ENCODE results near the gene PPIP5K1.

The PPIP5K1 gene

DNA sequence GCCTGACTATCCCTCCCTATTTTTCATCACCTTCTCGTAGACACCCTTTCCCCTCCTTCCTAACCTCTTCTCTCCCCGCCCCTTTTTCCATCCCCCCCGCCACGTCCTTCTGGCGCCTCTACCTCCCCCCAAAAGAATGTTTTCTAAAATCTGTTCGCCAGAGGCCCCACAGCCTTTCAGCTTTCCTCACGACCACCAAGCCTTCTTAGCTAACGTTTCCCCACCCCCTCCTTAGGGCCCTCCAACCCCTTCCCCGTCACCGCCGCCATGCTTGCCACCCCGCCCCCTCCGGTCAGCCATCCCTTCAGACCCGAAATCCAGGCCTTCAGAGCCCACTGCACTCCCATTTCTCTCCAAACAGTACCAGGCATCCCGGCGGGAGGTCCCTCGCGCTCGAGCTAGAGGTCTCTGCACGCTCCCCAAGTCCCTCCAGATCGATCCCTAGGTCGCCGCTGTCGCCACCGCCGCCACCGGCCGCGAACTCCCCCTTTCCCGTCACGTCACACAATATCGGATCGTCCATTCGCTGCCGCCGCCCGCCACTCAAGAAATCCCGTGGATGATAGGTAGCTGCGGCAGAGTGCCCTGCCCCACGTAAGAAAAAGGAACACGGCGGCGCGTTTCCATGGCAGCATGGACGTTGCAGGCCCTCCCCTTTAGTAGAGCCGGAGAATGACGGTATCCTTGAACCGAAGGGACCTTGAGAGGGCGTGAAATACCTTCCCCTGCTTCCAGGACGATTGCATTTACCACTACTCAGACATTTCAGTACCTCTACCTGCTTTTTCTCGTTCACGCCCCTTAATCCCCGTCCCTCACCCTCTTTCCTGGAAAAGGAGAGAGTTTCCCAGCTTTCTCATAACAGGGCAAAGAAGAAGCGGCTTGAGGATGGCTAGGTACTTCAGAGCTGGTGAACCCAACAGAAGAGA, 97.1 kb downstream of the PPIP5K1 start, which contains the start of gene TP53BP1:
Gene TP53BP1, minus strand, starts transcription at position 484 of the 929 bp plus-strand sequence. Its CDS starts 113 bp downstream, at position 371.
- DNase-seq (ENCODE audit: extremely low read depth, low read depth) = peak; percentile 80
- no peak for TF ChIP-seq CTCF (IDR thresholded peaks at IDR 0.05; ENCODE audit: low read depth, low read length)

- no peak for DNase-seq (ENCODE audit: extremely low read depth, low read depth)
- TF ChIP-seq CTCF (IDR thresholded peaks at IDR 0.05; ENCODE audit: low read depth, low read length) = no peak
Observed at GRCh38 chr15:43492266-43492665, 97.7 kb downstream of the PPIP5K1 start.

DNA sequence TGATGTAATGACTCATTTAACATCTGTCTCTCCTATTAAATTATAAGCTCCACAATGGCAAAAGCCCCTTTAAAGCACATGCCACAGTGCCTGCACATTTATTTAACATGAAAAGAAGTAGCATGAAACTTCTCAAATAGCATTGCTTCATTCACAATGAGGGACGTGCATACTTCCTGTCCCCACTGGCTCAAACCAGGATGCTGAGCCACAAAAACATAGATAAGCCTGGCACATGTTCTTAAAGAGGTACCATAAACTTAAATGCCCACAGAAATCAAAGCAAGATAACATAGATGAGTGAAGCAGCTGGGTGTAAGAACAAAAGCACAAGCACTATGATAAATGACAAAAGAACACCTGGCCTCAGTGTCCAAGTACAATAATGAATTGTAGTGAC, 100.8 kb downstream of the PPIP5K1 start:
- no peak for DNase-seq (ENCODE audit: extremely low read depth, low read depth)
- TF ChIP-seq CTCF (IDR thresholded peaks at IDR 0.05; ENCODE audit: low read depth, low read length) = no peak

DNA sequence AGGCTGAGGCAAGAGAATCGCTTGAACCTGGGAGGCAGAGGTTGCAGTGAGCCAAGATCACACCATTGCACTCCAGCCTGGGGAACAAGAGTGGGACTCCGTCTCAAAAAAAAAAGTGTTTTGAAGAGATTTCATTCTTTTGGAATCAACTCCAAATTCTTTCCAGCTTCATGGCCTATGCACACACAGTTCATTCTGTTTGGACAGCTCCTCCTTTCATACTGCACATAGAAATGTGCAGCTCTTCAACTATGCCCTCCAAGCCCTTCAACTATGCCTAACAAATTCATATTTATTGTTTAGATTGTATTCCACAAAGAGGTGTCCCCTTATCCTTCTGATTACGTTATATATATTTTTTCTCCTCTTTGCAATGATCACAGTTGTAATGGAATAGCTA, 101.2 kb downstream of the PPIP5K1 start:
- TF ChIP-seq CTCF (IDR thresholded peaks at IDR 0.05; ENCODE audit: low read depth, low read length) = no peak
- DNase-seq (ENCODE audit: extremely low read depth, low read depth) = no peak

- TF ChIP-seq CTCF (IDR thresholded peaks at IDR 0.05; ENCODE audit: low read depth, low read length) = no peak
- DNase-seq (ENCODE audit: extremely low read depth, low read depth) = no peak
Observed at GRCh38 chr15:43487271-43487895, 102.6 kb downstream of the PPIP5K1 start.

- no peak for TF ChIP-seq CTCF (IDR thresholded peaks at IDR 0.05; ENCODE audit: low read depth, low read length)
Observed at GRCh38 chr15:43484455-43484854, 105.6 kb downstream of the PPIP5K1 start.

More at GRCh38 chr15:43484455-43484854, 105.6 kb downstream of the PPIP5K1 start:
- no peak for DNase-seq (ENCODE audit: extremely low read depth, low read depth)
